EL (cell line): Measurements from ENCODE around the gene GOLGA8B.
"Not testable (repeated sequence)": the region's sequence is repeated elsewhere in the genome, so short reads cannot be mapped to it uniquely, and the experiment has no call there.

Experiments
- DNase-seq: peaks from one replicate; pipeline ENCODE4 v3.0.0-alpha.2; 2016

The GOLGA8B gene

DNA sequence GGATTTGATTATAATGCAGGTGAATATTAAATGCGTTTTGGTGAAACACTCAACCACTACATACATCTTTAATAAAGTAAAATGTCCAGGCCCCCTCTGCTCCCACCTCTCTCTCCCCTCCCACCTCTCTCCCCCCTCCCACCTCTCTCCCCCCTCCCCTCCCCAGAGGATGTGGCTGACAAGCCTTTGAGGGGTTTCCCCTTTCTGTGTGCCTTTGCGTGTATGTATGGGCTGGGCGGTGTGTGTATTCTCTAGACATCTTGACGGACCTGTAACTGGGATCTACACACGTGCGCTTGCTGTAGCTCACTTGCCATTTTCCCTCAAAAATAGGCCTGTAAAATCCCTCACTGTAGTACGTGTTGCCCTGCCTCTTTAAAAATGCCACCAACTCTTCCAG, 28.3 kb downstream of the GOLGA8B start:
- not testable (repeated sequence) for DNase-seq

DNA sequence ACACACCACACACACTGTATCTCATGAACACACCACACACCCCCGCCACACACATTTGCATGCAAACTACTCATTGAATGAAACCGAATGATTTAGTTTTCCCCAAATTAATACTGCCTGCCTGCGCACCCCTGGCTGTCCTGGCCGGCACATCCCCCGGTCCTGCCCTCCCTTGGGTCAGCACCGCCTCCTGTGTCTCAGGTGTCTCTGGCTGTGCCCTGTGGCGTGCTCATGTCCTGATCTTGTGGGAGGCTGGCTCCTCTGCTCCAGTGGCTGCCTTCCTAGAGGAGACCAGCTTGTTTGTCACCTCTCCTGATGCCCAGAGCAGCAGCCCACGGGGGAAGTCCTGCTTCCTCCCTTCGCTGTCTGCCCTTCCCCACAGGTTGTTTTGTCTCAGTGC, 28.7 kb downstream of the GOLGA8B start:
- not testable (repeated sequence) for DNase-seq

DNA sequence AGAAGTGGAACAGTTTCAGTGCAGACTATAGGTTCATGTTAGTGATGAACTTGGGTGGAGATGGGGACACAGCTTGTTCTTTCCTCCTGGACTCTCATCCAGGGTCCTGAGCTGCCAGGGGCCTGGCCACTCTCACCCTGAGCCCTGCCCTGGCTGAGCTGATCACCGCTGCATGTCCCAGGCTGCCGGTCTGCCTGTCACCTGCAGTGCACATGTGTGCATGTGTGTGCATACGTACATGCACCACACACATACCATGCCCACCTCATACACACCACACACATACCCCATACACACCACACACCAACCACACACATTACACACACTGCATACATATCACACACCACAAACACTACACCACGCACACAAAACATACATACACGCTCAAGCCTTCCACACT, 29.3 kb downstream of the GOLGA8B start:
- not testable (repeated sequence) for DNase-seq

DNA sequence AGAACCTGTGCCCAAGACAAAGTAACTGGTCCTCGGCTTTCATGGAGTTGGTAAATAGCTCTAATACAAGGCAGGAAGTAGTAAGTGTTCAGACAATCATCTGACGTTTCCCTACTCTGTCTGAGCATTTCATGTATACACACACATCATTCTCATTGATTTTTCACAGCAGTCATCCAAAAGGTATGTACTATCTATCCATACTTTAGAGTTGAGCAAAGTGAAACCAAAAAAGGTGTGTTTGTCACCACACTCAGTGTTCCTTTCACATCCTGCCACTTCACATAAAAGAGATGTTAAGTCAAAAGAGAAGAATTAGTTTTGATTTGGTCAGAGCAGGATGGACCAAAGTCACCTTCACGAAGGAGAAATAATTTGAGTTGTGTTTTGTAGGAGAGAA, 33.3 kb downstream of the GOLGA8B start:
- not testable (repeated sequence) for DNase-seq

DNA sequence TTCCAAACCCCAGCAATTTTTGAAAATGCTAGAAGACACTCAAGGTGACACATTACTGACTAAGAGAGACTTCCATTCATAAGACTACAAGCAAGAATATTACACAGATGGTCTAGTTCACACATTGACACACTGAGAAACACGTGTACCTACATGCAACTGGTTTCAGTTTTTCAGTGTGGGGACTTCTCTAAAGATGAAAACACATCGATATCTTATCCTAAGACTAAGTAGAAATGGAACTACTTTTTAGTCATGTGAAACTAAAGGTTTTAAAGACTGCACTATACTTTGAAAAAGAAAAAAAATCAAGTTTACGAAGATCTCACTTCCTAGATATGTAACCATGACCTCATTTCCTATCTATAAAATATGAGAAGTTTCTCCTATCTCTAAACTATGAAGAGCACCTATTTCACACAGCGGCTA, 34.1 kb downstream of the GOLGA8B start:
- not testable (repeated sequence) for DNase-seq

DNA sequence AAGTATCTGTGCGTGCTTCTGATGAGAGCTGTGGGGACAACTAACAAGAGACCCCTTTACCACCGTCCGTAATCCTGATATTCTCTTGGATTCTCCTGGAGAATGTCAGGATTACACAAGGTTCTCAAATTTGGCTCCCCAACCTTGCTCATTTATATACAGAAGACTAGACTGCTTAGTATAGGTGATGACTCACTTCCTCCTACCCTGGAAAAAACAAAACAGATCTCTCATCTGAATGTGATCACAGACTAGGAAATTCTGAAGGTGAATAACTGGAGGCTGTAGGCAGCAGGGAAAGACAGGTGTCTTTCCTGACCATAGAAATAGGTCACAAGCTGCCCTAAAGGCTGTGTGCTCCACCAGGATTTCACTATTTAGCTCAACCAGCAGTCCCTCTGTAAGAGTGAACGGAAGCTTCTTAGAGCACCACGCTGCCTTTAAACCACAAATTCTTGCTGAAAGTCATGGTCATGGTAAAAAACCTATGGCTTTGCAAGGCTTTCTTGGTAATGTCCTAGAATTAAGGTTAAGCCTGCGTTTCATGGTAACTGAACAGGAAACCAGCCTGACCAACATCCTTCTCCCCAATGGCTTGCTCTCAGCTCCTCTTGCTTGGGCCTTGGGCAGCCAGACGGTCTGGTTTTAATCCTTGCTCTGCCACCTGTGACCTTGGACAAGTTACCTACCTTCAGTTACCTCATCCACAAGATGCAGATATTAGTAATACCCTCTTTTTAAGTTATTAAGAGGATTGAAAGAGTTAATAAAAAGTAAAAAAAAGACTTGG, 39.4 kb downstream of the GOLGA8B start:
- DNase-seq = not testable (repeated sequence)

DNA sequence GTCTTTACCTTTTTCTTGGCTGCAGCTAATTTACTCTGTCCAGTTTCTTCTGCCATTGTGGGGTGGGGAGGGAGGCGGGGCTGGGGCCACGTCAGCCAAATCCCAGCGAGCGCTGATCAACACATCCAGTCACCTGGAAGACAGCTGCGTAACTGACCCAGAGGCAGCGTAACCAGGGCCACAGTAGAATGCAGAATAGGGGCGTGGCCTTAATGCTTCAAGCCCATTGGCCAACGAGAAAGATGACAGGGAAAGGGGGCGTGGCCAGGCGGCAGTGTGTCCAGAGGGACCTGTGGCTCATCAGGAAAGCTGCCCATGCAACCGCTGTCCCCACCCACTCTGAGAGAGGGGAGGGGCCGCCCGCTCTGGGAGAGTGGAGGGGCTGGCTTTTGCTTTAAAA, 47.6 kb downstream of the GOLGA8B start:
- not testable (repeated sequence) for DNase-seq
